Stimulated activated CD8-positive, alpha-beta memory T cell treated with anti-CD3 and anti-CD28 coated beads, Interleukin-15, amount 100 ng/mL, for 24 hours (primary cell): ENCODE measurements around the gene MARK3.
"Not testable (repeated sequence)": the region's sequence is repeated elsewhere in the genome, so short reads cannot be mapped to it uniquely, and the experiment has no call there.

Experiments used
- DNase-seq: peaks from one replicate; pipeline ENCODE4 v3.0.0-alpha.2; 2020; ENCODE audit warnings: low read depth

The MARK3 gene

DNA sequence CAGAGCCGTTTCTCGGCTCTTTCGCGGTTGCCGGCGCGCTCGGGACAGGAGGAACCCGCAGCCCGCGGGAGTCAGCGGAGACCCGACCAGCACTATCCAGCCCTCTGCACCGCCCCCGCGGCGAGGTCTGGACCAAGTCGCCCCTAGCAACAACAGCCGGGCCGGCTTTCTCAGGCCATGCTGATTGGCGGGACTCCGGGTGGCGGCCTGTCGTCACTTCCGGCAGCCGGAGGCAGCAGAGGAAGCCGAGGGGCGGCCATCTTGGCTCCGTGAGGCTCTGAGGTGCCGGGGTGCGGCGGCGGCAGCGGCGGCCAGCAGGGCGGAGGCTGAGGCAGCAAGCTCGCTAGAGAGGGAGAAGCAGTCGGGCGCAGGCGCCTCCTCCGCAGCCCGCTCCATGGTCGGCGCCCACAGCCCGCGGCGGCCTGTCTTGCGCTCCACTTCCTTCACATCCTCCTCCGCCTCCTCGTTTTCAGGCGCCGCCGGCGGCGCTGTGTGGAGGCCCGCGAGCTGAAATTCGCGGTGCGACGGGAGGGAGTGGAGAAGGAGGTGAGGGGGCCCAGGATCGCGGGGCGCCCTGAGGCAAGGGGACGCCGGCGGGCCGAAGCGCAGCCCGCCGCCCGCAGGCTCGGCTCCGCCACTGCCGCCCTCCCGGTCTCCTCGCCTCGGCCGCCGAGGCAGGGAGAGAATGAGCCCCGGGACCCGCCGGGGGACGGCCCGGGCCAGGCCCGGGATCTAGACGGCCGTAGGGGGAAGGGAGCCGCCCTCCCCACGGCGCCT is at the start of gene MARK3:
MARK3 (plus strand) TSS at position 264 of the 777 bp plus-strand sequence. CDS start 615 bp downstream, outside the sequence.
- DNase-seq, result peak; percentile 92

DNA sequence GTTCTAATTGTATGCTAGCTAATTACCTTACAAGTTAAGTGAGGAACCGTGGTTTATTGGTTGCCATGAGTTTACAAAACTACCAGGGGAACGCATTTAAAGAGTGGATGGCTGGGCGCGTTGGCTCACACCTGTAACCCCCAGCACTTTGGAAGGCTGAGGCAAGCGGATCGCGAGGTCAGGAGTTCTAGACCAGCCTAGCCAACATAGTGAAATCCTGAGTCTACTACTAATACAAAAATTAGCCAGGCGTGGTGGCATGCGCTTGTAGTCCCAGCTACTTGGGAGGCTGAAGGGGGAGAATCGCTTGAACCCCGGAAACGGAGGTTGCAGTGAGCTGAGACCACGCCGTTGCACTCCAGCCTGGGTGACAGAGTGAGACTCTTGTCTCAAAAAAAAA is 49.0 kb upstream of the MARK3 start:
- no peak for DNase-seq

DNA sequence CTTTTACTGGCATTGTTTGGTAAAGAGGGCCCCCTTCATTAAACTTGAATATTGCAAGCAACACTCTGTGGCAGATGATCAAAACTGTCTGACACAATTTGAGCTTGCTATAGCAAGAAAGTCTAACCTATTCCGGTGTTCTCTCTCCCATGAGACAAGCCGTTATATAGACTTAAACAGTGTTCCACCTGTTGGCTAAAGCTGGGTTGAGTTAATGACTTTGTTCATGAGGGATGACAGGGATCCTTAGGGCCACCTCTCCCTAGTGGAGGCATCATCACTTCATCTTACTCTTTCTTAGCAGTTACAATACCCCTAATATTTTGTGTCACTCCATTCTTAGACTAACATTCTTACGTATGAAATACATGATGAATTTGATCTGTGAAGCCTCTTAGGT is 47.4 kb upstream of the MARK3 start:
- no peak for DNase-seq

DNA sequence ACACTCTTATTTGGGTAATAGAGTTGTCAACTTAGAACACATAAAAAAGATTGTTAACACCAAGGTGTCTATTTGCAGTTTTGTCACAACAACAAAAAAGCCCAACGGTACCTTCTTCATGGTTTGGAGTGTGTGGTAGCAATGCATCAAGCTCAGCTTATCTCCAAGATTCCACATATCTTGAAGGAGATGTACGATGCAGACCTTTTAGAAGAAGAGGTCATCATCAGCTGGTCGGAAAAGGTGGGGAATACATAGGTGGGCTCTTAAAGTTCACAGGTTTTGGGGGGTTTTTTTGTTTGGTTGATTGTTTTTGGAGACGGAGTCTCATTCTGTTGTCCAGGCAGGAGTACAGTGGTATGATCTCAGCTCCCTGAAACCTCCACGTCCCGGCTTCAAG is 45.7 kb upstream of the MARK3 start:
- no peak for DNase-seq

DNA sequence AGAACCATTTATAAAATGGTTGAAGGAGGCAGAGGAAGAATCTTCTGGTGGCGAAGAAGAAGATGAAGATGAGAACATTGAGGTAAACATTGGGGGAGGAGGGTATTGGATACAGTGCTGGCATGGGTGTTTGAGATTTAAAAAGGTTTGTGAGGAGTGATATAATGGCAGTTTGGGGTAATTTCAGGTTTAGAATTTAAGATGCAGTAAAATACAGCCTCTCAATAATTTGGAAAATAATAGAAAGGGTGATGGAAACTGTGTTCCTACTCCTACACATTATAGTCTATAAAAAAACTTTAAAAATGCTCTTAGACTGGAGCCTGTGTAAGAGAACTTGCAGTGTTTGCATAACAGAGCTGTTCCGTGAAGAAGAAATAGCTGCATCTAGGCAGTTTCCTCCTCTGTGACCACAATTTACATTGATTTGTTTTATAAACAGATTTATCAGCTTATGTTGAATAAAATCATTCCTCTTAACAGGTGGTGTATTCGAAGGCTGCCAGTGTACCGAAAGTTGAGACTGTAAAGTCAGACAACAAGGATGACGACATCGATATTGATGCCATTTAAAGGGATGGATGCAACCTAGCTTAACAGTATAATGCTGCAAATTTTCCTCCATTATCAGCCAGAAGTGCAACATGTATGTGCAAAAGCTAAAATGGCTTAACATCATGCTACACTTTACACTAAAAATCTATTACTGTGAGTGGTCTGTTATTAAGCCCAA is 44.6 kb upstream of the MARK3 start:
- DNase-seq, result no peak

DNA sequence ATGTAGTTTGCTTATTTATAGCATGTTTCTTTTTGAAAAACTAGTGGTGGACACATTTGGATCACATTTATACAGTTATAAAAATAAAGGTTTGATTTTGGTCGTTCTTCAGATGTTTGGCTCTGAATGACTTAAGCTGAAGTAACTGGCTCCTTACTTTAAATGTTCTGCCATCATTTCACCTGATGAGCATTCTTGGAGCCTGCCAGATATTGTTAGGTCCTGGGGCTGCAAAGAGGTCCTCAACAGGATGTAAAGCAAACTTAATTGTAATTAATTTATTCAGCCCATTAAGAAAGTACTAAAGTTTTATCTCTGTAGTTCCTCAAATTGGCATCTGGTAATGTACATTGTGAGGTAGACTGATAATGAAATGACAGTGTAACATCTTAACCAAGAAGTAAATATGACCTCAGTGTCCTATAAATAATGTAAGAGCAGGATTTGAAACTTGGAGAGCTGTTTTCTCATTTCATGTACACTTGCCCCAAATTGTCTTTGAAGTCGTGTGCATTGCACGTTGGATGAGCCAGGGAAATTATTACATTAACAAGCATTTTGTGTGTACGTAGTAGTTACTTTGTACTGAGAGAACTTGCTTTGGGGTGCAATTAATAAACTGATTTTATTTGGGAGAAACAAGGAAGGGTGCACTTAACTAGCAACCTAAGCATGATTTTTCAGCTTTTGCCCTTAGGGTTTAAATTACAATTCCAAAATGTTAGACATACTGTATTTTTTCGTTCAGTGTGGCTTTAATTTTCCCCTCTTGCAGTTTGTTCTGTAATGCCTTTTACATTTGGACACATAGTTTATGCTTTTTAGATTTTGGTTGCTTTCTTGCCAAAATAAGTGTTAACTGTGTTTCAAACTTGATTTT is 43.7 kb upstream of the MARK3 start:
- DNase-seq, result no peak

DNA sequence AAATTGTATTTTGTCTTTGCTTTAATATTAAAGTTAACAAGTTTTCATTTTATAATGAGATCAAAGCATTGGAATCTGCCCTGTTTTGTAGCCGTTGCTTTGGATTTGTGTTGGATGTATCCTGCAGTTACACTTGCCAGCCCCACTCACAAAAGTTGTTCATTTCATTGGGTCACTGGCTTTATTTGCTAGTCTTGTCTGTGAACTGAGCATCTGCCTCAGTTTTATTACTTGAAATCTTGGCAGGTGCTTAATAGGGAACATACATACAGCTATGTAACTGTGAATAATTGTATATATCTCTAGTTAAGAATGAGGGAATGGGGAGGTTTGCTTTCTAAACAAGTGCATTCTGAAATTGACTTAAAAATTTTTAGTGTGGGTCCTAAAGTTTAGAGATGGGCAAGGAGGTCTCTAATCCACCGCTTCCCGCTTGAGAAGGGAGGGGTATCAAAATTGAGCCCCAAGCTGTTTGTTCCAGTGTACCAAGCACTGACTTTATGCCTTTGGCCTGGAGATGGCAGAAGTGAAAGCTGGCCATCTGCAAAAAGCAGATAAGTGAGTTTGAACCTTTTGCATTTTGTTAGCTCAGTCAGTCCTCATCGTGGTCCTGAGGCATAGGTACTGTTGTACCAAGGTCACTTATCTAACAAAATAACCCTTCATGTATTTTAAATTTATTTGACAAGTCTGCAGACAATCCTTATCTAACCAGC is 41.9 kb upstream of the MARK3 start:
- DNase-seq, result no peak

DNA sequence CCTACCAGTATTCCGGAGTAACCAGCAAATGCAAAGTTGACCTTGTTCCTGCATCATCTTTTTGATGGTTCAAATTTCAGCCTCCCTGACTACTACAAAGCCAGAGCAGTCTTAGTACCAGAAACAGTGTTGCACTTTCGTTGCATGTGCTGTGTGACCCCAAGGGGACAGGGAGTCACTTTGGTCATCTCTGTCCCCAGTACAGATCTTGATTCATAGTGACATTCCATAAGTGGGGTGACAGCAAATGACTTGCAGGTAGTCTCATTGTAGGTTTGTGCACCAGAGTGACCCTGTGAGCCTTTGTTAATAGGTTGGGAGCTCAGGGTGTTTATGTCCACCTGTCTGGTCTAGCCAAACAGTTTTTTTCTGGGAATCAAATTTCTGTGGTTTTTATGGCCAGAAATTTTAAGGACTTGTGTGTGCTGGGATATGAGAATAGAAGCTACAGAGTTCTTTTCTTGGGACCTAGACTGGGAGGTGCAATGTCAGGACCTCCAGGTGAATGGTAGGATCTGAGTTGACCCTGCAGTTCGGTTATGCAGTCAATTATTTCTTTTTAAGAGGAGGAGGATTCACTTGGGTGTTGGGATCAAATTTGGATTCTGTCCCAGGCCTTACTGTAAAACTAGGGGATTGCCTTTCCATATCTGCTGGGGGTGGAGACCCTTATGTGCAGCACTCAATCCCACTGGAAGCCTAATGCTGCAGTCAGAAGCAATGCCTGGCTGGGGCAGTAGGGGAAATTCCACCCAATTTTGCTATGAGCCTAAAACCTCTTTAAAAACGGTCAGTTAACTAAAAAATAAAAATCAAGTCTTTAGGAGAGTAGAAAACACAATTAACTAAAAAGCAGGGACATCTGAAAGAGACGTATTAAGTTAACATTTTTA is 41.1 kb upstream of the MARK3 start:
- no peak for DNase-seq

DNA sequence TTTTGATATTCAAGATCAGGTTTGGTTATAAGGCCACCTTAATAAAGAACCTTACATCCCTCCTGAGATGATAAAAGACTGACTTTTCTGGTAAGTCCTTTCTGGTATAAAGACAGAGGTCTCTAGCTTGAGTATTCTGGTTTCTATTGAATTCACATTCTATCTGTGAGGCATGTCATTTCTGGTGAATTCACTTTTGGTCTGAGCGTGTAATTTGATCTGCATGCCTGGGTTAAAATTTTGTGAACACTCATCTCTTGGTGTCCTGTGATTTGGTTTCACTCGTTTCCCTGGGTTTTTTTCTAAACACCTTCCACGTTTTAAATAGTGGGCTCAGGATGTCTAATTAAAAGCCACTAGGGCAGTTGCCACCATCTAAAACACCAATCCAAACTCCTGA is 38.9 kb upstream of the MARK3 start:
- DNase-seq, result no peak

DNA sequence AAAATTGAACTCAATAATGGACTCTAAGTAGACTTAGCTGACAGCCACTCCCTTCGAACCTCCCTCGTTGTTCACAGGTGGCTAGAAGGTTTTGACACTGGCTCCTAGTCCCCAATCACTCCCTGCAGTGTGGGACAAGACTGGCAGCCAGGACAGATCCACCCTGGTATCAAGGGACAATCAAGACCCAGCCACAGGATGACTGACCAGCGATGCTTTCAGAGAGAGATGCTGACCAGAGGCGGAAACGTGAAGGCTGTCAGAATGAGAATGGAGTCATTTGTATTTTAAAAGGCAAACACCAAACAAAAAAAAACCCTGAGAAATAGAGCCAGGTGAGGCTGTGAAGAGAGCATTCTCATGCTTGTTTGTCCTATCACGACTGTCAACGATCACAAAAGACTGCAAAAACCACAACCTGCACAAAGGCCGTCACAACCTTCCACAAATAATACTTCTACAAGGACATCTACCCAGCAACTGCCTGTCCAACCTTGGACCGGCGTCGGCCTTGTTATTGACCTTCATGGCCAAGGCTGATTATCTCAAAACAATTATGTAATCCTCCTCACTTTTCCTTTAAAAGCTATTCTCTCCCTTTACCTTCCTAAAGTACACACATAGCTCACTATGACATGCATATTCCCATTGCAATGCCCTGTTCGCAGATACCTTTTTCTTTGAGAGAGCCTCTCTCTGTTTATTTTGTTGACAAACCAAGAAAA is 38.0 kb upstream of the MARK3 start:
- DNase-seq, result no peak

DNA sequence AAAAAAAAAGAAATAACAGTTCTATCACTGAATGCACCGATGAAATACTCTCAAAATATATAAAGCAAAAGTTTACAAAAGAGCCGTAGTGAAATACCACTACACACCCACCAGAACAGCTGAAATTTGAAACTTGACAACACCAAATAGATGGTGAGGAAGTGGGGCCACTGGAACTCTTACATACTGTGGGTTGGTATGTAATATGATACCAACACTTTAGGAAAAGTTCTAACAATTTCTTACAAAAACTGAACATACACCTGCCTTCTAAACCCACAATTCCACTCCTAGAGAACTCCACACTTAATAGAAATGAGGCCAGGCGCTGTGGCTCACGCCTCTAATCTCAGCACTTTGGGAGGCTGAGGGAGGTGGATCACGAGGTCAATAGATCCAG is 37.1 kb upstream of the MARK3 start:
- no peak for DNase-seq

DNA sequence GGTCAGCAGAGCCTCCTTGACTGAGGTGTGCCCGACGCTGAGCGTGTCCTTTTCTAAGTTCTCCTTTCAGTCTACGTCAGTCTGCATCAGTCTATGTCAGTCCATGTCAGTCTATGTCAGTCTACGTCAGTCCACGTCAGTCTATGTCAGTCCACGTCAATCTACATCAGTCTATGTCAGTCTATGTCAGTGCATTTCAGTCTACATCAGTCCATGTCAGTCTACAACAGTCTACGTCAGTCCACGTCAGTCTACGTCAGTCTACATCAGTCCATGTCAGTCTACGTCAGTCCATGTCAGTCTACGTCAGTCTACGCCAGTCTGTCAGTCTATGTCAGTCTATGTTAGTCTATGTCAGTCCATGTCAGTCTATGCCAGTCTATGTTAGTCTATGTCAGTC is 35.2 kb upstream of the MARK3 start:
- DNase-seq, result no peak

DNA sequence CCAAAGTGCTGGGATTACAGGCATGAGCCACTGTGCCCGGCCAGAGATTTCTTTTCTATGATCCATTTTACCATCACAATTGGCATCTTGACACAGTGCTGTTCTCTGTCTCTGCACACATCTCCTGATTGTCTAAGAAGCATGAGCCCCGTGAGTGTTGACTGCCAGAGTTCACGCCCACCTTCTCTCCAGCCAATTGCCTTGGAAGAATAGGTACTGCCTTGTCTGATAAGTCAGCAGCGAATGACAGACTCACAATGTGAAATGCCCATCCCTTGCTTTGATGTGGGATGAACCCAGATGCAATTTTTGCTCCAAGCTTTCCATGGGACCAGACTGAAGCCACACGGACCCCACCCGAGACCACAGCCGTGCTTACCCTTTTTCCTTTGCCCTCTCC is 31.9 kb upstream of the MARK3 start:
- DNase-seq, result no peak

DNA sequence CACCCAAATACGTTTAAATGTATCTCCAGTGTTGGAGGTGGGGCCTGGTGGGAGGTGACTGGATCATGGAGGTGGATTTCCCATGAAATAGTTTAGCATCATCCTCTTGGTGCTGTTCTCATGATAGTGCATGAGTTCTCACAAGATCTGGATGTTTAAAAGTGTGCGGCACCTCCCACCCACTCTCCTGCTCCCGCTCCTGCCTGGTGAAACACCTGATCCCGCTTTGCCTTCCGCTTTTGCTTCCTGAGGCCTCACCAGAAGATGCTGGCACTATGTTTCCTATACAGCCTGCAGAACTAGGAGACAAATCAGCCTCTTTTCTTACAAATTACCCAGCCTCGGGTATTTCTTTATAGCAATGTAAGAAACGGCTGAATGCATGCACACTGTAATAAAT is 31.1 kb upstream of the MARK3 start:
- DNase-seq, result no peak

DNA sequence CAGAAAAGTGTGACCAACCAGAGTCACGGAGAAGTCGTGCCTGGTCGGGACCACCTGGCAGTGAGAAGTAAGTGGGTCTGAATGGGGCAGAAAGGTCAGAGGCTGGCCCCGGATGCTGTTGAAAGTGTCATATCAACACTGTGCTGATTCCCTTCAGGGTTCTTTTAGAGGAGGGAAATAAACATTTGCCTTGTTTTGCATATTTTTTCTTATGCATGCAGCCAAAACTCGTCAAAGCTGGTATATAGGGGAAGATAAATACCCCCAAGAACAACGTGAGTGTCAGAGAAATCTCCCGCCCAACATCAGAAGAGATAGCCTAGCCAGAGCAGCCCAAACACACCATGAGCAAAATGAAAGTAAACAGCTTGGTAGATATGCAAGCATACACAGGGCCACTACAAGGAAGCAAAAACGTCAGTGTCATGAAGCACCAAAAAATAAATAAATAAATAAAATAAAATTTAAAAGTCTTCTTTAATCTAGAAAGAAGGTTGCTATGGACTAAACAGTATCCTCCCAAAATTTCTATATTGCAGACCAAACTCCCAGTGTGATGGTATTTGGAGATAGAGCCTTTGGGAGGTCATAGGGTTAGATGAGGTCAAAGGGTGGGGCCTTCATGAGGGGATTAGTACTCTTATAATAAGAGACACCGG is 29.1 kb upstream of the MARK3 start:
- DNase-seq, result no peak

DNA sequence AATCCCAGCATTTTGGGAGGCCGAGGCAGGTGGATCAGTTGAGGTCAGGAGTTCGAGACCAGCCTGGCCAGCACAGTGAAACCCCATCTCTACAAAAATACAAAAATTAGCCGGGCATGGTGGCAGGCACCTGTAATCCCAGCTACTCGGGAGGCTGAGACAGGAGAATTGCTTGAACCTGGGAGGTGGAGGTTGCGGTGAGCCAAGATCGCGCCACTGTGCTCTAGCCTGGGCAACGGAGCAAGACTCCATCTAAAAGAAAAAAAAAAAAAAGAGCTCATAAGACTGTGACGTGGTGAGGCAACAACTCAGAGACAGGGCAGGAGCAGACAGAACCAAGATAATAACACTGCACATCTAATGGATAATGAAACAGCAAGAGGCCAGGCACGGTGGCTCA is 27.7 kb upstream of the MARK3 start:
- not testable (repeated sequence) for DNase-seq

DNA sequence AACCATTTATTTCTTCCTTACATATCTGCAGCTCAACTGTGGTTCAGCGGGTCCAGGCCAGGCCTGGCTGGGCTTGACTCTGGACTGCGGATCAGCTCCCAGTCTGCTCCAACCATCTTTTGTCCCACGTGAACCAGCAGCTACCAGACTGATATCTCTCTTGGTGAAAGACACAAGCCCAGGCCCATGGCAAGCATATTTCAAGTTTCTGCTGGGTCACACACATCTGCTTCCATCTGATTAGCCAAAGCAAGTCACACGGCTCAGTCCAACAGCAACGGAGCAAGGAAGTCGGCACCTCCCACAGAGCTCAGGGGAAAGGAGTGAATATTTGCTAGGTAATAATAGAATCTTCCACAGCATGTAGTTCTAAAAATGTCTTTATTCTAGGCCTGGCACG is 24.7 kb upstream of the MARK3 start:
- DNase-seq, result no peak

DNA sequence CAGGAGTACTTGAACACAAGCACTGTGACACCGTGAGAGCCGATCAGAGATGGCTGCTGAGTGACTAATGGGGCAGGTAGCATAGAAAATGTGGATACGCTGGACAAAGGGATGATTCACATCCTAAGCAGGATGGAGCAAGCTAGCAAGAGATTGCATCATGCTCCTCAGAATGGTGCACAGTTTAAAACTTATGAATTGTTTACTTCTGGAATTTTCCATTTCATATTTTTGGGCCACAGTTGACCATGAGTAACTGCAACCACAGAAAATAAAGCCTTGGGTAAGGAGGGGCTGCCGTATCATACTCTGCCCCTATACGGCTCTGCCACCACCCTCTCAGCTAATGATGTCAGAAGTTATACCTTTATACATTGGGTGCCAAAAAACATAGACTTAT is 23.3 kb upstream of the MARK3 start:
- DNase-seq, result no peak

DNA sequence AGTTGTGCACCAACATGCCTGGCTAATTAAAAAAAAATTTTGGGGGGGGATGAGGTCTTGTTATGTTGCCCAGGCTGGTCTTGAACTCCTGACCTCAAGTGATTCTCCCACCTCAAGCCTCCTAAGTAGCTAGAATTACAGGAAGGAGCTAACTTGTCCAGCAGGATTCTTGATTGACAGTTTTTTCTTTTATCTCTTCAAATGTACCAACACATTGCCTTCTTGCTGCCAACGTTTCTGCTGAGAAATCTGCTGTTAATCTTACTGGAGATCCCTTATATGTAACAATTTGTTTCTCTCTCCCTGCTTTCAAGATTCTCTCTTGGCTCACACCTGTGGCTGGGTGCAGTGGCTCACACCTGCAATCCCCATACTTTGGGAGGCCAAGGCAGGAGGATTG is 22.4 kb upstream of the MARK3 start:
- DNase-seq, result no peak

DNA sequence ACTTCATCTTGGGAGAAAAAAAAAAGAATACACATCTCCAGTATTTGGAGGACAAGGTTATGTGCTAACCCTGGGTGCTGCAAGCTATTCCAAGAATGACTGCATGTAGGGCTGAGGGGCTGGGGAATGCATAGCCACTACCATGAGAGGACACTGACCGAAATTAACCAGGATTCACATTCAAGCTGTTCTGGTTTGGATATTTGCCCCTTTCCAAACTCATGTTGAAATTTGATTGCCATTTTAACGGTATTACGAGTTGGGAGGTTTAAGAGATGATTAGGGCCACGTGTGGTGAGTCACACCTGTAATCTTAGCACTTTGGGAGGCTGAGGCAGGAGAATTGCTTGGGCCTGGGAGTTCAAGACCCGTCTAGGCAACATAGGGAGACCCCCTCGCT is 18.5 kb upstream of the MARK3 start:
- no peak for DNase-seq
